Astrocyte (in vitro differentiated cells and primary cell): ENCODE data around the gene CNOT1. TPM values are rescaled to one million over a fixed set of nuclear protein-coding genes. Genes with fewer than 3 reads are reported as not detected.

ENCODE experiments used
- DNase-seq: peaks from one replicate; pipeline ENCODE4 v3.0.0-alpha.2; 2010; ENCODE audit warnings: low read depth
- FAIRE-seq: peaks from 2 replicates; lab custom pipeline; 2011; peaks lifted over from hg19 to GRCh38; lab: Jason Lieb, UNC
- H2AFZ ChIP-seq: 2 replicates; pipeline ENCODE4 v1.6.0; 2012; ENCODE audit warnings: low read depth, low read length, inconsistent platforms
- H3K27ac ChIP-seq: 2 replicates; pipeline ENCODE4 v1.5.1; 2011; ENCODE audit warnings: low read depth, low read length, inconsistent platforms
- H3K27me3 ChIP-seq: 2 replicates; pipeline ENCODE4 v1.6.0; 2011; ENCODE audit warnings: low read length, inconsistent platforms; ENCODE audit not compliant: insufficient read depth
- H3K36me3 ChIP-seq: 2 replicates; pipeline ENCODE4 v1.5.1; 2011; ENCODE audit warnings: low read length, inconsistent platforms; ENCODE audit not compliant: insufficient read depth
- H3K4me1 ChIP-seq: 2 replicates; pipeline ENCODE4 v1.5.1; 2011; ENCODE audit warnings: low read length, inconsistent platforms; ENCODE audit not compliant: insufficient read depth
- H3K4me2 ChIP-seq: 2 replicates; pipeline ENCODE4 v1.6.0; 2012; ENCODE audit warnings: low read length, inconsistent platforms
- H3K4me3 ChIP-seq: 2 replicates; pipeline ENCODE4 v1.5.1; 2011; ENCODE audit warnings: low read depth, mild to moderate bottlenecking, low read length, inconsistent platforms; ENCODE audit not compliant: insufficient read depth
- H3K79me2 ChIP-seq: 2 replicates; pipeline ENCODE4 v1.6.0; 2012; ENCODE audit warnings: mild to moderate bottlenecking, low read length, inconsistent platforms; ENCODE audit not compliant: insufficient read depth
- H3K9ac ChIP-seq: 2 replicates; pipeline ENCODE4 v1.6.0; 2012; ENCODE audit warnings: mild to moderate bottlenecking, low read length, inconsistent platforms
- H3K9me3 ChIP-seq: 2 replicates; pipeline ENCODE4 v1.5.1; 2012; ENCODE audit warnings: low read depth, mild to moderate bottlenecking, low read length, inconsistent platforms; ENCODE audit not compliant: insufficient read depth
- H4K20me1 ChIP-seq: 2 replicates; pipeline ENCODE4 v1.6.0; 2012; ENCODE audit warnings: low read length, inconsistent platforms; ENCODE audit not compliant: insufficient read depth
- H3K27ac Mint-ChIP-seq: one replicate; pipeline ENCODE4 v1.8.0; 2021; ENCODE audit warnings: mild to moderate bottlenecking, mixed read lengths; ENCODE audit not compliant: unreplicated experiment
- H3K27me3 Mint-ChIP-seq: one replicate; pipeline ENCODE4 v1.8.0; 2021; ENCODE audit warnings: low read depth, mixed read lengths; ENCODE audit not compliant: unreplicated experiment
- H3K36me3 Mint-ChIP-seq: one replicate; pipeline ENCODE4 v1.8.0; 2021; ENCODE audit warnings: low read depth, mixed read lengths; ENCODE audit not compliant: unreplicated experiment
- H3K4me1 Mint-ChIP-seq: one replicate; pipeline ENCODE4 v1.8.0; 2021; ENCODE audit warnings: low read depth, mixed read lengths; ENCODE audit not compliant: unreplicated experiment
- H3K4me3 Mint-ChIP-seq: one replicate; pipeline ENCODE4 v1.8.0; 2021; ENCODE audit warnings: mild to moderate bottlenecking, moderate library complexity, mixed read lengths; ENCODE audit not compliant: unreplicated experiment
- H3K9me3 Mint-ChIP-seq: one replicate; pipeline ENCODE4 v1.8.0; 2021; ENCODE audit warnings: mild to moderate bottlenecking, mixed read lengths; ENCODE audit not compliant: unreplicated experiment
- CTCF ChIP-seq: IDR thresholded peaks from 2 replicates; pipeline ENCODE4 v1.5.1; 2011; ENCODE audit warnings: low read depth, mild to moderate bottlenecking, inconsistent platforms, low read length, moderate library complexity; ENCODE audit not compliant: insufficient read depth
- EZH2 ChIP-seq: IDR thresholded peaks from 2 replicates; pipeline ENCODE4 v1.6.1; 2012; ENCODE audit warnings: mild to moderate bottlenecking, low read length, inconsistent platforms; ENCODE audit not compliant: insufficient read depth
- total RNA-seq: library from RNA; stranded (reverse); gene quantifications from 2 replicates; pipeline ENCODE4 v1.2.1, GENCODE V29; 2021

CNOT1 gene
- total RNA-seq, 1 donor from 2014 or later, result 212 TPM

GRCh38 chr16:58507963-58508670 lies 121.5 kb downstream of the CNOT1 start:
- Histone ChIP-seq H2AFZ (no peak overlapping the region), H3K9me3 (no peaks in the 10 kb centered on the region), H3K79me2 (no peaks in the 10 kb centered on the region), H3K4me3 (no peak overlapping the region), H3K9ac (no peak overlapping the region), H4K20me1 (peaks cover 10% of the 10 kb centered on the region), H3K27ac (no peak overlapping the region), H3K4me2 (no peak overlapping the region), H3K27me3 (no peaks in the 10 kb centered on the region), H3K36me3 (no peaks in the 10 kb centered on the region), H3K4me1 (no peaks in the 10 kb centered on the region)
- peaks cover 3% of the 10 kb centered on the region for H3K27me3 Mint-ChIP-seq
- no peaks in the 10 kb centered on the region for H3K4me1 Mint-ChIP-seq
- no peak overlapping the region for H3K27ac Mint-ChIP-seq
- H3K9me3 Mint-ChIP-seq, result no peaks in the 10 kb centered on the region
- no peak overlapping the region for H3K4me3 Mint-ChIP-seq
- FAIRE-seq, result no peak
- H3K36me3 Mint-ChIP-seq, result peaks cover 8% of the 10 kb centered on the region
- TF ChIP-seq EZH2 (no peak), CTCF (no peak)
- no peak for DNase-seq

- Histone ChIP-seq H3K36me3 (no peaks in the 10 kb centered on the region), H3K79me2 (no peaks in the 10 kb centered on the region), H2AFZ (no peak overlapping the region), H3K27ac (no peak overlapping the region), H3K9me3 (no peaks in the 10 kb centered on the region), H3K4me1 (no peaks in the 10 kb centered on the region), H3K9ac (no peak overlapping the region), H3K4me2 (no peak overlapping the region), H3K4me3 (no peak overlapping the region), H4K20me1 (peaks cover 16% of the 10 kb centered on the region), H3K27me3 (no peaks in the 10 kb centered on the region)
- TF ChIP-seq CTCF (no peak), EZH2 (no peak)
- Mint-ChIP-seq H3K27ac (no peak overlapping the region), H3K4me3 (no peak overlapping the region), H3K9me3 (no peaks in the 10 kb centered on the region), H3K27me3 (peaks cover 6% of the 10 kb centered on the region), H3K36me3 (peaks cover 9% of the 10 kb centered on the region), H3K4me1 (no peaks in the 10 kb centered on the region)
- DNase-seq (no peak), FAIRE-seq (no peak)
Observed at GRCh38 chr16:58507195-58507962, 122.2 kb downstream of the CNOT1 start.
